ENCODE measurements around the gene BTG3. TPM values are rescaled to one million over a fixed set of nuclear protein-coding genes. Genes with fewer than 3 reads are reported as not detected.

Gene BTG3
- total RNA-seq, 1 donor from 2014 or later = 61.3 TPM

DNA sequence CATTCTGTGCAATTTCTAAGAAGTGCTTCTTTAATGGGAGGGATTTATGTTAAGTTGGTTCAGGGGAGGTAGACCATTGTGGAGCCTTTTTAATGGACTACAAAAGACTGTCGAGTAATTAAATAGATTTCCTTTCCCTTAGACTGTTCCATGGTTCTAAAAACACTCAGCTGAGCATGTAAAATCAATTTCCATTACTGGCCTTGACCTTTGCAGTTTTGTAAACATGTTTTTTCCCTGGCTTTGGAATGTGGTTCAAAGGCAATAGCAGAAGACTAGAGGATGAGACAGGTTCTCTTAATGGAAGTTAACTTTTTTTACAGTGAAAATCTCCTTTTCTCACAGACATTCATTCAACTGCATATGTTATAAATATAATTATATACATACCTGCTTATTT lies 37.6 kb upstream of the BTG3 start:
- intact Hi-C loops (cut with DNase I) = no loop called here
- Histone ChIP-seq H3K9me3 (no peaks in the 10 kb centered on the region), H3K4me3 (no peak overlapping the region), H3K4me1 (no peaks in the 10 kb centered on the region), H3K27me3 (no peaks in the 10 kb centered on the region), H3K27ac (no peak overlapping the region), H3K36me3 (no peaks in the 10 kb centered on the region)
- no peak for ATAC-seq
- no peak for TF ChIP-seq CTCF (IDR thresholded peaks at IDR 0.05)
- no peak for DNase-seq

GRCh38 chr21:17646790-17647189 lies 34.1 kb upstream of the BTG3 start:
- no peak for TF ChIP-seq CTCF (IDR thresholded peaks at IDR 0.05)
- Histone ChIP-seq H3K27ac (no peak overlapping the region), H3K36me3 (no peaks in the 10 kb centered on the region), H3K9me3 (no peaks in the 10 kb centered on the region), H3K27me3 (no peaks in the 10 kb centered on the region), H3K4me3 (no peak overlapping the region), H3K4me1 (no peaks in the 10 kb centered on the region)
- no peak for ATAC-seq
- DNase-seq = no peak
- intact Hi-C loops (cut with DNase I) = no loop called here

DNA sequence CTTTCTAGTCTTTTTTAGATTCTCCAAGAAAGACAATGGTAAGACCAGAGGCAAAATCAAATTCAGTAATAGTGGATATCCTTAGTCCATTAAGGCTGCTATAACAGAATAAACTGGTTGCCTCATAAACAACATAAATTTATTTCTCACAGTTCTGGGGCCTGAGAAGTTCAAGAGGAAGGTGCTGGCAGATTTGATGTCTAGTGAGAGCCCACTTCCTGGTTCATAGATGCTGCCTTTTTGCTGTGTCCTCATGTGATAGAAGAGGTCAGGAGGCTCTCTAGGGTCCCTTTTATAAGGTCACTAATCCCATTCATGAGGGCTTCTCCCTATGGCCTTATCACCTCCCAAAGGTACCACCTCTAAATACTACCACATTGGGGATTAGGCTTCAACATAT lies 31.5 kb upstream of the BTG3 start:
- Histone ChIP-seq H3K27me3 (no peaks in the 10 kb centered on the region), H3K27ac (no peak overlapping the region), H3K9me3 (no peaks in the 10 kb centered on the region), H3K4me1 (no peaks in the 10 kb centered on the region), H3K4me3 (no peak overlapping the region), H3K36me3 (no peaks in the 10 kb centered on the region)
- ATAC-seq (no peak), DNase-seq (no peak)
- intact Hi-C loops (cut with DNase I) = no loop called here
- no peak for TF ChIP-seq CTCF (IDR thresholded peaks at IDR 0.05)

DNA sequence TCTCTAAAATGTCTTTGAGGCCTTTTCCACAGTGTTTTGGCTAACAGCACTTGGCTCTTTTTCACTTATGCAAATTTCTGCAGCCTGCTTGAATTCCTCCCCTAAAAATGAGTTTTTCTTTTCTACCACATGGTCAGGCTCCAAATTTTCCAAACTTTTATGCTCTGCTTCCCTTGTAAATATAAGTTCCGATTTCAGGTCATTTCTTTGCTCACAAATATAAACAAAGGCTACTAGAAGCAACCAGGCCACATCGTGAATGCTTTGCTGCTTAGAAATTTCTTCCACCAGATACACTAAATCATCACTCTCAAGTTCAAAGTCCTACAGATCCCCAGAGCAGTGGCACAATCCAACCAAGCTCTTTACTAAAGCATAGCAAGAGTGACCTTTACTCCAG lies 28.1 kb upstream of the BTG3 start:
- DNase-seq (no peak), ATAC-seq (no peak)
- H3K36me3 ChIP-seq = no peaks in the 10 kb centered on the region
- H3K4me1 ChIP-seq = no peaks in the 10 kb centered on the region
- no peak overlapping the region for H3K27ac ChIP-seq
- TF ChIP-seq CTCF (IDR thresholded peaks at IDR 0.05) = no peak
- intact Hi-C loops (cut with DNase I) = no loop called here
- no peaks in the 10 kb centered on the region for H3K9me3 ChIP-seq
- no peaks in the 10 kb centered on the region for H3K27me3 ChIP-seq
- H3K4me3 ChIP-seq = no peak overlapping the region

DNA sequence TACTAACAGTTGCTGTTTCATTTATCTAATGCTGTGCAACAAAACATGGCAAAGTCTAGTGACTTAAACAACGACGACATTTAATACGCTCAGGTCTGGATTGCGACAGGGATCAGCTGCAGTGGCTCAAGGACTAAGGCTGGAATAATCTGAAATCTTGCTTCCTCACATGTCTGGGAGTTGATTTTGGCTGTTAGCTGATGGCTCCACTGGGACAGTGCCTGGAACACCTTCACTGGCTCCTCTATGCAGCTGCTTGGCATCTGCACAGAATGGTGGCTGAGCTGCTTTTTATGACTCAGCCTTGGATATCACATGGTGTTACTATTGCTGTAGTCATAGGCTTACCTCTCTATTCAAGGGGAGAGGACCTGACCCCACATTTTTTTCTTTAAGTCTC lies 24.0 kb upstream of the BTG3 start:
- no peak for TF ChIP-seq CTCF (IDR thresholded peaks at IDR 0.05)
- Histone ChIP-seq H3K4me3 (no peak overlapping the region), H3K27ac (no peak overlapping the region), H3K36me3 (no peaks in the 10 kb centered on the region), H3K9me3 (no peaks in the 10 kb centered on the region), H3K27me3 (no peaks in the 10 kb centered on the region), H3K4me1 (no peaks in the 10 kb centered on the region)
- no peak for ATAC-seq
- no peak for DNase-seq
- intact Hi-C loops (cut with DNase I) = no loop called here

- Histone ChIP-seq H3K9me3 (no peaks in the 10 kb centered on the region), H3K4me1 (no peaks in the 10 kb centered on the region), H3K27ac (no peak overlapping the region), H3K27me3 (no peaks in the 10 kb centered on the region), H3K4me3 (no peak overlapping the region), H3K36me3 (no peaks in the 10 kb centered on the region)
- TF ChIP-seq CTCF (IDR thresholded peaks at IDR 0.05) = no peak
- DNase-seq (no peak), ATAC-seq (no peak)
- intact Hi-C loops (cut with DNase I) = no loop called here
These were observed 18.5 kb upstream of the BTG3 start for GRCh38 chr21:17631195-17631594.
